ENCODE measurements around the gene KCNN3.

The KCNN3 gene

DNA sequence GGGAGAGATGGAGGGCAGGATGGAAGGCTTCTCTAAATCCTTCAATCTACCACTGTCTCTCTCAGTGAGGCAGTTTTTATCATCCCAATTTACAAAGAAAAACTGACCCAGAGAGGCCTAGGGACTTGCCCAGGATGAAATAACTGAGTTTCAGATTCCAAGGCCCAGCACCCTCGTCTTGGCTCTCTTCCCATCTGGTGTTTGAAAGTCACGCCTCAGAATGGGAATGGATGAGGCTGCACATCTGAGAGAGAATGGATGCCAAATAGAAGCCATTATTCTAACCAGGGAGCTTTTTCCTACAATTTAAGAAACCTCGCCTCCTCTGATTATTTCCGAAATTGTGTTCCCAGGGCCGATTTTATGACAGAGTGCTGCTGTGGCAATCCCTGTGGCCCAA lies 10.6 kb upstream of the KCNN3 start:
- no peak overlapping the region for H3K4me3 ChIP-seq (ENCODE audit: insufficient read depth, low read depth, low read length)
- WGBS, 2 experiments, result 92 to 94% methylated on average over 5 of the region's 5 CpGs
- H3K36me3 ChIP-seq (ENCODE audit: control insufficient read depth, insufficient read depth, low read length), result no peaks in the 10 kb centered on the region
- H3K4me1 ChIP-seq (ENCODE audit: control insufficient read depth, insufficient read depth, low read length), result no peaks in the 10 kb centered on the region
- H3K27me3 ChIP-seq (ENCODE audit: control insufficient read depth, insufficient read depth, low read length, poor library complexity, severe bottlenecking), result no peaks in the 10 kb centered on the region
- H3K9me3 ChIP-seq (ENCODE audit: control insufficient read depth, low read length), result no peaks in the 10 kb centered on the region
- H3K27ac ChIP-seq (ENCODE audit: insufficient read depth, low read depth, low read length, poor library complexity, severe bottlenecking), result no peak overlapping the region

GRCh38 chr1:154879038-154879421 lies 8.9 kb upstream of the KCNN3 start:
- WGBS, 2 experiments, result 87% methylated on average over 16 of the region's 16 CpGs
- Histone ChIP-seq H3K27me3 (ENCODE audit: control insufficient read depth, insufficient read depth, low read length, poor library complexity, severe bottlenecking) (no peaks in the 10 kb centered on the region), H3K4me3 (ENCODE audit: insufficient read depth, low read depth, low read length) (no peak overlapping the region), H3K27ac (ENCODE audit: insufficient read depth, low read depth, low read length, poor library complexity, severe bottlenecking) (no peak overlapping the region), H3K9me3 (ENCODE audit: control insufficient read depth, low read length) (no peaks in the 10 kb centered on the region), H3K4me1 (ENCODE audit: control insufficient read depth, insufficient read depth, low read length) (no peaks in the 10 kb centered on the region), H3K36me3 (ENCODE audit: control insufficient read depth, insufficient read depth, low read length) (no peaks in the 10 kb centered on the region)

DNA sequence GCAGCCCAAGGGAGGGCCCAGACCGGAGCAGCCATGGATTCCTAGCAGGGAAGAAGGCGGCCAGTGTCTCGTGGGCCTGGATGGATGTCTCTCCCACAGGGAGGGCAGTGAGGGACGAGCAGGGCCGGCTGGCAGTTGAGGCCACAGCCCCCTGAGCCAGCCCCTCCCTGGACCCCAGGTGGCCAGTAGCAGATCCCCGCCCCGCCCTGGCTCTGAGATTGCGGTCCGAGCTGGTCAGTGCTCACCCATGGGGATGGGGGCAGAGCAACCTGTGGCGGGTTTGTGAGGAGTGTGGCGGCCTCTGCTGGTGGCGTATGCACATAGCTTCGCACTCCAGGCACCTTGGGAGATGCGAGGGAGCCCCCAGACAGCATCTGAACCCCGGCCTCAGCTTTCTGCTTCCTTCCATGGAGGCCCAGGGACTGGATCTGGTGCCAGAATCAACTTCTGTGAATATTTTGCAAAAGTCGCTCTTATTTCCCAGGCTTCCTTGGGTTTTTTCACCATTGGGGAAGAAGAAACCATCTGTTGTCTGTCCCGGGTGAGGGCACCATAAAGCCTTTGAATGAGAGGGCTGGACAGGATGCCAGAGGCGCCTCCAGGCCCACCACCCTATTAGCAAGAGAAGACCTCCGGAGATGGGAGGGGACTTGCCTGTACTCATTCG lies 8.4 kb upstream of the KCNN3 start:
- H3K27me3 ChIP-seq (ENCODE audit: control insufficient read depth, insufficient read depth, low read length, poor library complexity, severe bottlenecking), result no peaks in the 10 kb centered on the region
- no peak overlapping the region for H3K27ac ChIP-seq (ENCODE audit: insufficient read depth, low read depth, low read length, poor library complexity, severe bottlenecking)
- no peaks in the 10 kb centered on the region for H3K9me3 ChIP-seq (ENCODE audit: control insufficient read depth, low read length)
- WGBS, 2 experiments, result 22 to 23% methylated on average over 20 of the region's 20 CpGs
- no peaks in the 10 kb centered on the region for H3K4me1 ChIP-seq (ENCODE audit: control insufficient read depth, insufficient read depth, low read length)
- H3K36me3 ChIP-seq (ENCODE audit: control insufficient read depth, insufficient read depth, low read length), result no peaks in the 10 kb centered on the region
- no peak overlapping the region for H3K4me3 ChIP-seq (ENCODE audit: insufficient read depth, low read depth, low read length)

GRCh38 chr1:154877370-154877974 lies 7.4 kb upstream of the KCNN3 start:
- no peak overlapping the region for H3K4me3 ChIP-seq (ENCODE audit: insufficient read depth, low read depth, low read length)
- H3K36me3 ChIP-seq (ENCODE audit: control insufficient read depth, insufficient read depth, low read length), result no peaks in the 10 kb centered on the region
- WGBS, 2 experiments, result 91 to 93% methylated on average over 17 of the region's 17 CpGs
- H3K4me1 ChIP-seq (ENCODE audit: control insufficient read depth, insufficient read depth, low read length), result no peaks in the 10 kb centered on the region
- no peak overlapping the region for H3K27ac ChIP-seq (ENCODE audit: insufficient read depth, low read depth, low read length, poor library complexity, severe bottlenecking)
- H3K9me3 ChIP-seq (ENCODE audit: control insufficient read depth, low read length), result no peaks in the 10 kb centered on the region
- H3K27me3 ChIP-seq (ENCODE audit: control insufficient read depth, insufficient read depth, low read length, poor library complexity, severe bottlenecking), result no peaks in the 10 kb centered on the region

- Histone ChIP-seq H3K27ac (ENCODE audit: insufficient read depth, low read depth, low read length, poor library complexity, severe bottlenecking) (no peak overlapping the region), H3K36me3 (ENCODE audit: control insufficient read depth, insufficient read depth, low read length) (no peaks in the 10 kb centered on the region), H3K27me3 (ENCODE audit: control insufficient read depth, insufficient read depth, low read length, poor library complexity, severe bottlenecking) (no peaks in the 10 kb centered on the region)
These were observed 6.8 kb upstream of the KCNN3 start for GRCh38 chr1:154876842-154877369.

GRCh38 chr1:154874465-154874864 lies 4.4 kb upstream of the KCNN3 start:
- Histone ChIP-seq H3K36me3 (ENCODE audit: control insufficient read depth, insufficient read depth, low read length) (no peaks in the 10 kb centered on the region), H3K27me3 (ENCODE audit: control insufficient read depth, insufficient read depth, low read length, poor library complexity, severe bottlenecking) (no peaks in the 10 kb centered on the region), H3K9me3 (ENCODE audit: control insufficient read depth, low read length) (no peaks in the 10 kb centered on the region), H3K4me3 (ENCODE audit: insufficient read depth, low read depth, low read length) (no peak overlapping the region), H3K4me1 (ENCODE audit: control insufficient read depth, insufficient read depth, low read length) (peaks cover 5% of the 10 kb centered on the region), H3K27ac (ENCODE audit: insufficient read depth, low read depth, low read length, poor library complexity, severe bottlenecking) (no peak overlapping the region)
- WGBS, 2 experiments, result 94 to 95% methylated on average over 4 to 5 of the region's 5 CpGs

More at GRCh38 chr1:154876842-154877369, 6.8 kb upstream of the KCNN3 start:
- Histone ChIP-seq H3K4me3 (ENCODE audit: insufficient read depth, low read depth, low read length) (no peak overlapping the region), H3K9me3 (ENCODE audit: control insufficient read depth, low read length) (no peaks in the 10 kb centered on the region), H3K4me1 (ENCODE audit: control insufficient read depth, insufficient read depth, low read length) (no peaks in the 10 kb centered on the region)
- 91% methylated on average over 3 of the region's 3 CpGs for WGBS, 2 experiments

DNA sequence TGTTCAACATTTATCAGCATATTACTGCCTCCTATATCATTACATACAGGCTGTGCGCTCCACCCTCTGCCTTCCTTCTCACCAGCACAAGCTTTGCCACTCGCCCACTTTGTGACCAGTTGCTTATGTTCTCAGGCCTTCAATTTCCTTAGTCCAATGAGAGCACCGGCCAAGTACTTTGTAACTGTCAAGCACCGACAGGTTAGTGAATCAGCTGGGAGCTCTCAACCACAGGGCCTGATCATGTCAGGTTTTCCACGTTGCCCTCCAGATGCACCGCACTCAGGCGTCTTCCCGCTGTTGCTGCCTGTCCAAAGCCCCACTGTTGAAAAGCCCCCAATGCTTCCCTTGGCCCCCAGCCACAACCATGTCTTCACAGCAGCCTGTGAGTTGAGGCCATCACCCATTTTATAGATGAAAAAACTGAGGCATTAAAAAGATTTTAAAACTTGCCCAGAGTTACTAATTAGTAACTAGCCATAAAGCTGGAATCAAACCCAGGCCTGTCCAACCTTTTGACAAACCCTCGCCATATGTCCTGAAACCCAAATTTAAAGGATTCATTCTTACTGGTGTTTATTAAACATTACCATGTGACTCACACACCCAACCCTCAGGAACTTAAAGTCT lies 3.4 kb upstream of the KCNN3 start:
- H3K27ac ChIP-seq (ENCODE audit: insufficient read depth, low read depth, low read length, poor library complexity, severe bottlenecking), result no peak overlapping the region
- WGBS, 2 experiments, result 91 to 93% methylated on average over 9 of the region's 9 CpGs
- no peaks in the 10 kb centered on the region for H3K36me3 ChIP-seq (ENCODE audit: control insufficient read depth, insufficient read depth, low read length)
- no peak overlapping the region for H3K4me3 ChIP-seq (ENCODE audit: insufficient read depth, low read depth, low read length)
- H3K4me1 ChIP-seq (ENCODE audit: control insufficient read depth, insufficient read depth, low read length), result peaks cover 14% of the 10 kb centered on the region
- H3K9me3 ChIP-seq (ENCODE audit: control insufficient read depth, low read length), result no peaks in the 10 kb centered on the region
- H3K27me3 ChIP-seq (ENCODE audit: control insufficient read depth, insufficient read depth, low read length, poor library complexity, severe bottlenecking), result no peaks in the 10 kb centered on the region

- Histone ChIP-seq H3K36me3 (ENCODE audit: control insufficient read depth, insufficient read depth, low read length) (no peaks in the 10 kb centered on the region), H3K9me3 (ENCODE audit: control insufficient read depth, low read length) (no peaks in the 10 kb centered on the region), H3K4me3 (ENCODE audit: insufficient read depth, low read depth, low read length) (no peak overlapping the region), H3K27me3 (ENCODE audit: control insufficient read depth, insufficient read depth, low read length, poor library complexity, severe bottlenecking) (no peaks in the 10 kb centered on the region), H3K27ac (ENCODE audit: insufficient read depth, low read depth, low read length, poor library complexity, severe bottlenecking) (no peak overlapping the region), H3K4me1 (ENCODE audit: control insufficient read depth, insufficient read depth, low read length) (peaks cover 27% of the 10 kb centered on the region)
- WGBS, 2 experiments, result 60% methylated on average over 1 of the region's 1 CpG; no CpG with 5 or more reads in 1 of the 2 experiments
These were observed 1.3 kb upstream of the KCNN3 start for GRCh38 chr1:154871374-154871773.

DNA sequence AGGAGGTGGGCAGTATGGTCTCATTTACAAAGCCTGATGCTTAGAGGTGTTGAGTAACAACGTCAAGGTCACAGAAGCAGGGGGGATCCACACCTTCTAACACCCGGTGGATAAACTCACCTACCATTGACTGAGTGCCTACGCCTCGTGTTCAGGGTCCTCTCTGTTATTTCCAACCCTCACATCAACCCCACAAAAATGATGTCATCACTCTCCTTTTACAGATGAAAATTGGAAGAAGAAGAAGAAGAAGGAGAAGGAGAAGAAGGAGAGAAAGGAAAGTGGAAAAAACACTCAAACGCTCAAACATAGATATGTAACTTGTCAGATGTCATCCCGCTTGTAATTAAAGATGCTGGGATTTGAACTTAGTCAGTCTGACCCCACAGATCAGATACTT lies 653 bp upstream of the KCNN3 start:
- Histone ChIP-seq H3K27me3 (ENCODE audit: control insufficient read depth, insufficient read depth, low read length, poor library complexity, severe bottlenecking) (no peaks in the 10 kb centered on the region), H3K27ac (ENCODE audit: insufficient read depth, low read depth, low read length, poor library complexity, severe bottlenecking) (no peak overlapping the region), H3K9me3 (ENCODE audit: control insufficient read depth, low read length) (no peaks in the 10 kb centered on the region), H3K4me3 (ENCODE audit: insufficient read depth, low read depth, low read length) (no peak overlapping the region), H3K4me1 (ENCODE audit: control insufficient read depth, insufficient read depth, low read length) (peaks cover 31% of the 10 kb centered on the region), H3K36me3 (ENCODE audit: control insufficient read depth, insufficient read depth, low read length) (no peaks in the 10 kb centered on the region)
- 78 to 81% methylated on average over 6 of the region's 6 CpGs for WGBS, 2 experiments

DNA sequence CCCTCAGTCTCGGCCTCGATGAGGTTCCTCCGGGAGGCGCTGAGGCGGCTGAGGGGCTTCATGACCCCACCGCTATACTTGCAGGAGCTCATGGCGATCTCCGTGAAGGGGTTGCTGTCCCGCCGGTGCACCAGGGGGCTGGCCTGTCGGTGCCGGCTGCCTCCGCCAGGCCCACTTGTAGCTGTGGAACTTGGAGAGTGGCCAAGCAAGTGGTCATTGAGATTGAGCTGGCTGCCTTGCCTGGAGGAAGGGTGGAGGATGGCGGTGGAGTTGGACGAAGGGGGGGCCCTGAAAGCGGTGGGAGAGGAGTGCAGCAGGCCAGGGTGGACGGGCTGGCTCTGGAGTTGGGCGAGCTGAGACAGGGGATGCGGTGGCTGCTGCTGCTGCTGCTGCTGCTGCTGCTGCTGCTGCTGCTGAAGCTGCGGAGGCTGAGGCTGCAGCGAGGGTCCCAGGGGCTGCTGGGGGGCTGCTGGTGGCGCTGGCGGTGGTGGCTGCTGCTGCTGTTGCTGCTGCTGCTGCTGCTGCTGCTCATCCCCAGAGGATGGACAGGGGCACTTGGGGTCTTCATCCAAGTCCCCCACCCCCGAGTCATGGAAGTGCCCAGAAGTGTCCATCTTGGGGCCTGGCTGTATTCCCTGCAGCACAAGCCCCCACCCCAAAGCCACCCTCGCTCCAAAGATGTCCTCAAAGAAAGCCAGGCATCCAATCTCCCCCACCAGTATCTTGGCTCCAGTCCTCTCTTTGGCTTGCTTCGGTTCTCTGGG lies 548 bp downstream of the KCNN3 start:
- Histone ChIP-seq H3K4me1 (ENCODE audit: control insufficient read depth, insufficient read depth, low read length) (peaks cover 37% of the 10 kb centered on the region), H3K27ac (ENCODE audit: insufficient read depth, low read depth, low read length, poor library complexity, severe bottlenecking) (peak overlapping the region; percentile 68), H3K9me3 (ENCODE audit: control insufficient read depth, low read length) (no peaks in the 10 kb centered on the region), H3K27me3 (ENCODE audit: control insufficient read depth, insufficient read depth, low read length, poor library complexity, severe bottlenecking) (no peaks in the 10 kb centered on the region), H3K36me3 (ENCODE audit: control insufficient read depth, insufficient read depth, low read length) (no peaks in the 10 kb centered on the region), H3K4me3 (ENCODE audit: insufficient read depth, low read depth, low read length) (peak overlapping the region; percentile 29)
- WGBS, 2 experiments, result 55 to 58% methylated on average over 26 of the region's 26 CpGs
